ENCODE measurements around the gene ZMYND8.

GRCh38 chr20:47198996-47199552, 157.4 kb downstream of the ZMYND8 start:
- TF ChIP-seq POLR2A (IDR thresholded peaks at IDR 0.05) (no peak), CTCF (IDR thresholded peaks at IDR 0.05) (no peak), EP300 (IDR thresholded peaks at IDR 0.05) (no peak), POLR2AphosphoS5 (IDR thresholded peaks at IDR 0.05) (no peak)
